Aorta (tissue), 5 donors: ENCODE measurements around the gene TENM4. TPM values are rescaled to one million over a fixed set of nuclear protein-coding genes. Genes with fewer than 3 reads are reported as not detected.
A peak's percentile ranks its signal among the peaks of the same experiment; 100 is the strongest.

ENCODE experiments used
- ATAC-seq: fragments of 200-7000 bp; cut with Tn5 transposase; one replicate; pipeline ENCODE4 v1.9.1; 2022; ENCODE audit warnings: moderate library complexity; ENCODE audit not compliant: low FRiP score
- DNase-seq, 2 donors: peaks; one replicate each; pipeline ENCODE4 v3.0.0-alpha.2; 2020
- H3K27ac ChIP-seq, 2 donors: one replicate each; pipeline ENCODE4 v1.5.1; 2013; ENCODE audit warnings: low read length in 2 of 2, mild to moderate bottlenecking in 2 of 2, moderate library complexity in 2 of 2, control low read depth in 1 of 2, inconsistent platforms in 1 of 2, low read depth in 1 of 2
- H3K27me3 ChIP-seq, 2 donors: one replicate each; pipeline ENCODE4 v1.6.1; 2013; ENCODE audit warnings: control low read depth in 1 of 2, low read length in 1 of 2, mild to moderate bottlenecking in 1 of 2, moderate library complexity in 1 of 2; ENCODE audit not compliant: insufficient read depth in 2 of 2, control insufficient read depth in 1 of 2
- H3K36me3 ChIP-seq, 2 donors: one replicate each; pipeline ENCODE4 v1.6.1; 2013; ENCODE audit warnings: control low read depth in 1 of 2, low read length in 1 of 2, mild to moderate bottlenecking in 1 of 2; ENCODE audit not compliant: insufficient read depth in 2 of 2, control insufficient read depth in 1 of 2
- H3K4me1 ChIP-seq, 2 donors: one replicate each; pipeline ENCODE4 v1.6.1; 2013; ENCODE audit warnings: low read length in 2 of 2, control low read depth in 1 of 2, mild to moderate bottlenecking in 1 of 2, moderate library complexity in 1 of 2; ENCODE audit not compliant: insufficient read depth in 2 of 2, control insufficient read depth in 1 of 2
- H3K4me3 ChIP-seq, 2 donors: one replicate each; pipeline ENCODE4 v1.5.1; 2013; ENCODE audit warnings: low read length in 2 of 2, control low read depth in 1 of 2, mild to moderate bottlenecking in 1 of 2
- H3K9me3 ChIP-seq: one replicate; pipeline ENCODE4 v1.6.1; 2013; ENCODE audit warnings: mild to moderate bottlenecking, low read length; ENCODE audit not compliant: control insufficient read depth
- WGBS, 2 donors: extraction: QIAGEN DNeasy Blood & Tissue Kit; methylation state at CpG; one replicate each; pipeline ENCODE4 v1.1.7; 2013; 5-methylcytosine and 5-hydroxymethylcytosine counted together
- intact Hi-C, 2 donors: fragments of 100-400 bp; cut with DNase I; formaldehyde crosslinking; loops; one replicate each; pipeline versions ENCODE4 v1.14.2 to v1.15.0; 2022
- polyA plus RNA-seq, 2 donors: library from polyadenylated mRNA; stranded (reverse); fragments of 200-250 nt; gene quantifications; one replicate each; pipeline ENCODE4 v1.2.3, GENCODE V29; 2013
- total RNA-seq, 2 donors: library from RNA; stranded (reverse); fragmentation: NEBNext Ultra II Directional; extraction: Animal tissue kit (Norgen Biotek cat#: 25700); gene quantifications; one replicate each; pipeline ENCODE4 v1.2.1, GENCODE V29; 2021
- donor health status: healthy with polysubstance abuse.
- donor health status: Bipolar disorder and iron deficiency.
- donor health status: DM: no; HTN: no; CAD: no.
- donor health status: DM: no; HTN: no; CAD: no.
- donor health status: DM: yes; HTN: yes; CAD: no.

The TENM4 gene
- total and polyA plus RNA-seq, 4 donors = 0.20 to 9.1 (median 2.5) TPM

- no peak for DNase-seq
- Histone ChIP-seq H3K27ac (no peak overlapping the region), H3K4me1 (peaks cover 0 to 6% of the 10 kb centered on the region in 2 donors), H3K36me3 (no peaks in the 10 kb centered on the region), H3K27me3 (no peaks in the 10 kb centered on the region), H3K9me3 (no peaks in the 10 kb centered on the region), H3K4me3 (no peak overlapping the region)
- 96 to 99% methylated on average over 8 to 9 of the region's 9 CpGs for WGBS, 2 donors
- intact Hi-C loops = loop anchor here in 1 of 2 donors (10.0 kb wide), 1 partner anchor 290 kb away; no protein-coding TSS in a partner anchor
- no peak for ATAC-seq
These were observed 635.8 kb downstream of the TENM4 start for GRCh38 chr11:78804991-78805390.

GRCh38 chr11:78803995-78804394, 636.8 kb downstream of the TENM4 start:
- DNase-seq (no peak), ATAC-seq (no peak)
- no peaks in the 10 kb centered on the region for H3K36me3 ChIP-seq

GRCh38 chr11:78802058-78802761, 638.6 kb downstream of the TENM4 start:
- peak overlapping the region in 1 of 2 donors; percentile 69 for H3K27ac ChIP-seq
- H3K4me3 ChIP-seq = no peak overlapping the region
- no peaks in the 10 kb centered on the region for H3K36me3 ChIP-seq
- intact Hi-C loops = loop anchor here in 1 of 2 donors (10.0 kb wide), 1 partner anchor 293 kb away; no protein-coding TSS in a partner anchor
- WGBS, 2 donors = 36 to 39% methylated on average over 11 of the region's 11 CpGs
- no peaks in the 10 kb centered on the region for H3K27me3 ChIP-seq
- DNase-seq = peak in 1 of 2 donors; percentile 47
- H3K4me1 ChIP-seq = peaks cover 0 to 6% of the 10 kb centered on the region in 2 donors
- ATAC-seq = no peak
- no peaks in the 10 kb centered on the region for H3K9me3 ChIP-seq

More at GRCh38 chr11:78803995-78804394, 636.8 kb downstream of the TENM4 start:
- H3K27ac ChIP-seq = no peak overlapping the region
- no peaks in the 10 kb centered on the region for H3K9me3 ChIP-seq
- H3K4me1 ChIP-seq = peaks cover 0 to 6% of the 10 kb centered on the region in 2 donors
- no peak overlapping the region for H3K4me3 ChIP-seq
- no peaks in the 10 kb centered on the region for H3K27me3 ChIP-seq
- WGBS, 2 donors = 97 to 99% methylated on average over 3 of the region's 3 CpGs
- intact Hi-C loops = loop anchor here in 1 of 2 donors (10.0 kb wide), 1 partner anchor 291 kb away; no protein-coding TSS in a partner anchor

GRCh38 chr11:78801161-78801884, 639.5 kb downstream of the TENM4 start:
- Histone ChIP-seq H3K36me3 (no peaks in the 10 kb centered on the region), H3K4me3 (no peak overlapping the region), H3K27ac (peak overlapping the region in 1 of 2 donors; percentile 69), H3K4me1 (peaks cover 0 to 6% of the 10 kb centered on the region in 2 donors), H3K9me3 (no peaks in the 10 kb centered on the region), H3K27me3 (no peaks in the 10 kb centered on the region)
- ATAC-seq (peak; percentile 76), DNase-seq (peak in 1 of 2 donors; percentile 77)
- intact Hi-C loops = loop anchor here in 1 of 2 donors (10.0 kb wide), 1 partner anchor 293 kb away; no protein-coding TSS in a partner anchor
- whole genome bisulfite sequencing, 2 donors = 0 to 1% methylated on average over 3 of the region's 3 CpGs

GRCh38 chr11:78800756-78801155, 640.1 kb downstream of the TENM4 start:
- intact Hi-C loops = loop anchor here in 1 of 2 donors (10.0 kb wide), 1 partner anchor 294 kb away; no protein-coding TSS in a partner anchor
- Histone ChIP-seq H3K27ac (no peak overlapping the region), H3K27me3 (no peaks in the 10 kb centered on the region), H3K36me3 (no peaks in the 10 kb centered on the region), H3K4me1 (peaks cover 0 to 6% of the 10 kb centered on the region in 2 donors), H3K9me3 (no peaks in the 10 kb centered on the region), H3K4me3 (no peak overlapping the region)
- ATAC-seq (no peak), DNase-seq (no peak)
- WGBS, 2 donors = 57 to 66% methylated on average over 2 of the region's 2 CpGs

GRCh38 chr11:78800096-78800690, 640.6 kb downstream of the TENM4 start:
- DNase-seq (peak in 1 of 2 donors; percentile 72), ATAC-seq (no peak)
- intact Hi-C loops = loop anchor here in 1 of 2 donors (10.0 kb wide), 1 partner anchor 295 kb away; no protein-coding TSS in a partner anchor
- H3K9me3 ChIP-seq = no peaks in the 10 kb centered on the region
- peaks cover 0 to 6% of the 10 kb centered on the region in 2 donors for H3K4me1 ChIP-seq
- WGBS, 2 donors = 32 to 71% methylated on average over 4 of the region's 4 CpGs
- H3K27ac ChIP-seq = peak overlapping the region in 1 of 2 donors; percentile 0
- H3K36me3 ChIP-seq = no peaks in the 10 kb centered on the region
- no peaks in the 10 kb centered on the region for H3K27me3 ChIP-seq
- H3K4me3 ChIP-seq = no peak overlapping the region

- Histone ChIP-seq H3K36me3 (no peaks in the 10 kb centered on the region), H3K27ac (no peak overlapping the region), H3K4me1 (peaks cover 0 to 6% of the 10 kb centered on the region in 2 donors), H3K27me3 (no peaks in the 10 kb centered on the region), H3K4me3 (no peak overlapping the region), H3K9me3 (no peaks in the 10 kb centered on the region)
- DNase-seq (peak; percentile 89 to 90), ATAC-seq (peak; percentile 75)
- intact Hi-C loops = loop anchor here in 1 of 2 donors (10.0 kb wide), 1 partner anchor 154 kb away; no protein-coding TSS in a partner anchor
- 78 to 79% methylated on average over 5 of the region's 5 CpGs for WGBS, 2 donors
These were observed 642.2 kb downstream of the TENM4 start for GRCh38 chr11:78798663-78799062.

GRCh38 chr11:78797559-78797958, 643.3 kb downstream of the TENM4 start:
- intact Hi-C loops = loop anchor here in 1 of 2 donors (10.0 kb wide), 1 partner anchor 153 kb away; no protein-coding TSS in a partner anchor
- ATAC-seq (no peak), DNase-seq (no peak)
- Histone ChIP-seq H3K27me3 (no peaks in the 10 kb centered on the region), H3K36me3 (no peaks in the 10 kb centered on the region), H3K9me3 (no peaks in the 10 kb centered on the region), H3K4me3 (no peak overlapping the region), H3K27ac (no peak overlapping the region), H3K4me1 (peaks cover 0 to 6% of the 10 kb centered on the region in 2 donors)
- 93 to 94% methylated on average over 3 of the region's 3 CpGs for WGBS, 2 donors
